ENCODE results near the gene LSAMP. TPM values are rescaled to one million over a fixed set of nuclear protein-coding genes. Genes with fewer than 3 reads are reported as not detected.

LSAMP gene
- total RNA-seq, 1 experiment from 2014 or later: 3.1 TPM

GRCh38 chr3:116005404-116005803 lies 439.9 kb downstream of the LSAMP start:
- CTCF ChIA-PET: no interaction called here
- H3K9me3 ChIP-seq (ENCODE audit: control insufficient read depth, insufficient read depth, low read depth, low read length): no peaks in the 10 kb centered on the region
- POLR2A ChIA-PET: no interaction called here
- H3K36me3 ChIP-seq (ENCODE audit: control insufficient read depth, insufficient read depth, low read length): no peaks in the 10 kb centered on the region
- ATAC-seq (no peak), DNase-seq (ENCODE audit: low read depth, low spot score) (peak; percentile 45)
- no peak overlapping the region for H3K27ac ChIP-seq (ENCODE audit: low read length)
- no peak overlapping the region for H3K4me3 ChIP-seq (ENCODE audit: low read depth in 2 of 2, low read length in 2 of 2)
- TF ChIP-seq POLR2AphosphoS5 (IDR thresholded peaks at IDR 0.05; ENCODE audit: low read depth, low read length) (no peak), SIN3A (IDR thresholded peaks at IDR 0.05; ENCODE audit: borderline replicate concordance, insufficient read depth, low read depth, low read length) (no peak), REST (IDR thresholded peaks at IDR 0.05; ENCODE audit: insufficient read depth in 1 of 2, low read depth in 2 of 2, low read length in 1 of 2) (no peak), CTCF (IDR thresholded peaks at IDR 0.05) (no peak), TCF7L2 (IDR thresholded peaks at IDR 0.05; ENCODE audit: low read depth, low read length) (no peak)
- in situ Hi-C loops (cut with HindIII; ENCODE audit: low pct_unique_long_range_greater_than_20kb, low sequenced_read_pairs) (no loop called here), intact Hi-C loops (cut with micrococcal nuclease; ENCODE audit: unreplicated experiment) (no loop called here)
- H3K4me1 ChIP-seq (ENCODE audit: control insufficient read depth, insufficient read depth, low read length): no peaks in the 10 kb centered on the region
- H3K27me3 ChIP-seq (ENCODE audit: control insufficient read depth, insufficient read depth, low read length): no peaks in the 10 kb centered on the region
- BruUV-seq (replicated peaks): no TSS peak

- in situ Hi-C loops (cut with HindIII; ENCODE audit: low pct_unique_long_range_greater_than_20kb, low sequenced_read_pairs): no loop called here
These were observed 443.1 kb downstream of the LSAMP start for GRCh38 chr3:116002235-116002634.

More at GRCh38 chr3:116002235-116002634, 443.1 kb downstream of the LSAMP start:
- ATAC-seq: no peak
- Histone ChIP-seq H3K27ac (ENCODE audit: low read length) (no peak overlapping the region), H3K4me3 (ENCODE audit: low read depth in 2 of 2, low read length in 2 of 2) (no peak overlapping the region), H3K4me1 (ENCODE audit: control insufficient read depth, insufficient read depth, low read length) (no peaks in the 10 kb centered on the region), H3K9me3 (ENCODE audit: control insufficient read depth, insufficient read depth, low read depth, low read length) (no peaks in the 10 kb centered on the region), H3K27me3 (ENCODE audit: control insufficient read depth, insufficient read depth, low read length) (no peaks in the 10 kb centered on the region), H3K36me3 (ENCODE audit: control insufficient read depth, insufficient read depth, low read length) (no peaks in the 10 kb centered on the region)
- CTCF ChIA-PET: no interaction called here
- DNase-seq (ENCODE audit: low read depth, low spot score): no peak
- POLR2A ChIA-PET: no interaction called here
- intact Hi-C loops (cut with micrococcal nuclease; ENCODE audit: unreplicated experiment): no loop called here
- TF ChIP-seq REST (IDR thresholded peaks at IDR 0.05; ENCODE audit: insufficient read depth in 1 of 2, low read depth in 2 of 2, low read length in 1 of 2): no peak
- no peak for TF ChIP-seq SIN3A (IDR thresholded peaks at IDR 0.05; ENCODE audit: borderline replicate concordance, insufficient read depth, low read depth, low read length)
- no peak for TF ChIP-seq POLR2AphosphoS5 (IDR thresholded peaks at IDR 0.05; ENCODE audit: low read depth, low read length)
- no peak for TF ChIP-seq CTCF (IDR thresholded peaks at IDR 0.05)
- no peak for TF ChIP-seq TCF7L2 (IDR thresholded peaks at IDR 0.05; ENCODE audit: low read depth, low read length)
- no TSS peak for BruUV-seq (replicated peaks)
